Measurements from ENCODE around the gene ASAP2.

The ASAP2 gene

GRCh38 chr2:9336241-9336575, 129.6 kb downstream of the ASAP2 start:
- Histone ChIP-seq H3K9me3 (replicated peaks; ENCODE audit: insufficient read depth, low read length) (no peaks in the 10 kb centered on the region), H3K36me3 (replicated peaks; ENCODE audit: insufficient read depth, low read length) (no peaks in the 10 kb centered on the region), H3K9ac (ENCODE audit: low read length) (no peak overlapping the region), H2AFZ (ENCODE audit: low read length) (no peak overlapping the region), H3K27me3 (replicated peaks; ENCODE audit: insufficient read depth, low read length) (no peaks in the 10 kb centered on the region), H3K4me2 (ENCODE audit: low read depth, low read length) (no peak overlapping the region), H3K4me3 (ENCODE audit: low read length) (no peak overlapping the region), H3K79me2 (ENCODE audit: low read length) (no peaks in the 10 kb centered on the region), H3K27ac (ENCODE audit: low read length) (no peak overlapping the region), H3F3A (ENCODE audit: insufficient read depth, low read length) (no peaks in the 10 kb centered on the region), H4K20me1 (ENCODE audit: insufficient read depth, low read length) (no peaks in the 10 kb centered on the region), H3K9me2 (replicated peaks; ENCODE audit: insufficient read depth, low read length) (no peaks in the 10 kb centered on the region), H3K4me1 (ENCODE audit: low read length) (no peaks in the 10 kb centered on the region)
- TF ChIP-seq CTCF (IDR thresholded peaks at IDR 0.05; ENCODE audit: low read length) (no peak), EZH2phosphoT487 (IDR thresholded peaks at IDR 0.05; ENCODE audit: low read length) (no peak), EZH2 (optimal IDR thresholded peaks at IDR 0.05; ENCODE audit: low read depth, low read length) (no peak)
- DNase-seq: no peak

GRCh38 chr2:9336576-9337314, 130.1 kb downstream of the ASAP2 start:
- Histone ChIP-seq H3K79me2 (ENCODE audit: low read length) (no peaks in the 10 kb centered on the region), H3K4me2 (ENCODE audit: low read depth, low read length) (no peak overlapping the region), H3K4me3 (ENCODE audit: low read length) (no peak overlapping the region), H3F3A (ENCODE audit: insufficient read depth, low read length) (no peaks in the 10 kb centered on the region), H3K4me1 (ENCODE audit: low read length) (no peaks in the 10 kb centered on the region), H3K9me2 (replicated peaks; ENCODE audit: insufficient read depth, low read length) (no peaks in the 10 kb centered on the region), H3K9ac (ENCODE audit: low read length) (no peak overlapping the region), H2AFZ (ENCODE audit: low read length) (no peak overlapping the region), H3K27me3 (replicated peaks; ENCODE audit: insufficient read depth, low read length) (no peaks in the 10 kb centered on the region), H4K20me1 (ENCODE audit: insufficient read depth, low read length) (no peaks in the 10 kb centered on the region), H3K36me3 (replicated peaks; ENCODE audit: insufficient read depth, low read length) (no peaks in the 10 kb centered on the region), H3K9me3 (replicated peaks; ENCODE audit: insufficient read depth, low read length) (no peaks in the 10 kb centered on the region), H3K27ac (ENCODE audit: low read length) (no peak overlapping the region)
- DNase-seq: no peak
- no peak for TF ChIP-seq EZH2phosphoT487 (IDR thresholded peaks at IDR 0.05; ENCODE audit: low read length)
- no peak for TF ChIP-seq EZH2 (optimal IDR thresholded peaks at IDR 0.05; ENCODE audit: low read depth, low read length)
- TF ChIP-seq CTCF (IDR thresholded peaks at IDR 0.05; ENCODE audit: low read length): no peak

GRCh38 chr2:9337901-9338300, 131.3 kb downstream of the ASAP2 start:
- no peak for DNase-seq
- Histone ChIP-seq H3K4me2 (ENCODE audit: low read depth, low read length) (no peak overlapping the region), H3K4me3 (ENCODE audit: low read length) (no peak overlapping the region), H3K27me3 (replicated peaks; ENCODE audit: insufficient read depth, low read length) (no peaks in the 10 kb centered on the region), H3K36me3 (replicated peaks; ENCODE audit: insufficient read depth, low read length) (no peaks in the 10 kb centered on the region), H2AFZ (ENCODE audit: low read length) (no peak overlapping the region), H3K9me3 (replicated peaks; ENCODE audit: insufficient read depth, low read length) (no peaks in the 10 kb centered on the region), H3K27ac (ENCODE audit: low read length) (no peak overlapping the region), H3K4me1 (ENCODE audit: low read length) (no peaks in the 10 kb centered on the region), H3F3A (ENCODE audit: insufficient read depth, low read length) (no peaks in the 10 kb centered on the region), H3K9me2 (replicated peaks; ENCODE audit: insufficient read depth, low read length) (no peaks in the 10 kb centered on the region), H4K20me1 (ENCODE audit: insufficient read depth, low read length) (no peaks in the 10 kb centered on the region), H3K79me2 (ENCODE audit: low read length) (no peaks in the 10 kb centered on the region), H3K9ac (ENCODE audit: low read length) (no peak overlapping the region)
- TF ChIP-seq EZH2 (optimal IDR thresholded peaks at IDR 0.05; ENCODE audit: low read depth, low read length) (no peak), EZH2phosphoT487 (IDR thresholded peaks at IDR 0.05; ENCODE audit: low read length) (no peak), CTCF (IDR thresholded peaks at IDR 0.05; ENCODE audit: low read length) (no peak)
